ENCODE data around the gene MRPL19. TPM values are rescaled to one million over a fixed set of nuclear protein-coding genes. Genes with fewer than 3 reads are reported as not detected.

Gene MRPL19
- total and polyA plus RNA-seq, 2 donors from 2014 or later, result 54.7 to 55.6 TPM

DNA sequence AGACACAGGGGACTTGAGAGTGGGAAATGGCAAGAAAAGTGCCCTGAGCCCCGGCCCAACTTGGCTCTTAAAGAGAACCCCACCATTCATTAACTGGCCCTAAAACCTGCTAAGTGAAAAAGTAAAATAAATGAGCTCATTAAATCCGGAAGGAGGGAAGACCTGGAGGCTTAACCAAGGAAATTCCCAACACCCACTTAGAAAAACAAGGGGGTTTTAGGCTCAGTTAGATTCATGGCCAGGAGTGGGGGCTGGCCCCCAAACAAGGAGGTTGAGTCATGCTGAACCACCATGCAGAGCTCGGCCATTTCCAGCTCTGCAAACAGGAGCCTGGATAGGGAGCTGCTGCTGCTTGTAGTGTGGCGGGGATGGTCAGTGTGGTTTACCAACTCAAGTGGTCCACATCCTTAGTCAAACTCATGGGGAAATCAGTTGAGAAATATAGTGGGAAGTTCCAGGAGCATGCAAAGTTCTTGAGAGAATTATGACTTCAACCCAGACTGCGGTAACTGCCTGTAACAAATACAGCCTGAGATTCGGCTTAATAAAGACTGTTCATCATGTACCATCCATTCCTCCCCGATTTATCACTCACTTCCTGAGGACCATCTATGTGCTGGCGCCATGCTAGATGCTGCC is 39.7 kb upstream of the MRPL19 start:
- H3K9ac ChIP-seq (ENCODE audit: low read length in 3 of 3), result peak overlapping the region in 1 of 3 donors; percentile 42
- H3K36me3 ChIP-seq (ENCODE audit: control insufficient read depth in 2 of 3, insufficient read depth in 3 of 3, low read length in 3 of 3), result no peaks in the 10 kb centered on the region
- H3K27me3 ChIP-seq (ENCODE audit: control insufficient read depth, insufficient read depth, low read length), result no peaks in the 10 kb centered on the region
- H3K9me3 ChIP-seq (ENCODE audit: control insufficient read depth in 2 of 3, insufficient read depth in 1 of 3, low read length in 3 of 3), result no peaks in the 10 kb centered on the region
- peak overlapping the region; percentile 91 to 96 for H3K27ac ChIP-seq (ENCODE audit: low read depth in 2 of 2, low read length in 2 of 2)
- intact Hi-C loops (cut with DNase I), result no loop called here
- TF ChIP-seq, protein P1, sequence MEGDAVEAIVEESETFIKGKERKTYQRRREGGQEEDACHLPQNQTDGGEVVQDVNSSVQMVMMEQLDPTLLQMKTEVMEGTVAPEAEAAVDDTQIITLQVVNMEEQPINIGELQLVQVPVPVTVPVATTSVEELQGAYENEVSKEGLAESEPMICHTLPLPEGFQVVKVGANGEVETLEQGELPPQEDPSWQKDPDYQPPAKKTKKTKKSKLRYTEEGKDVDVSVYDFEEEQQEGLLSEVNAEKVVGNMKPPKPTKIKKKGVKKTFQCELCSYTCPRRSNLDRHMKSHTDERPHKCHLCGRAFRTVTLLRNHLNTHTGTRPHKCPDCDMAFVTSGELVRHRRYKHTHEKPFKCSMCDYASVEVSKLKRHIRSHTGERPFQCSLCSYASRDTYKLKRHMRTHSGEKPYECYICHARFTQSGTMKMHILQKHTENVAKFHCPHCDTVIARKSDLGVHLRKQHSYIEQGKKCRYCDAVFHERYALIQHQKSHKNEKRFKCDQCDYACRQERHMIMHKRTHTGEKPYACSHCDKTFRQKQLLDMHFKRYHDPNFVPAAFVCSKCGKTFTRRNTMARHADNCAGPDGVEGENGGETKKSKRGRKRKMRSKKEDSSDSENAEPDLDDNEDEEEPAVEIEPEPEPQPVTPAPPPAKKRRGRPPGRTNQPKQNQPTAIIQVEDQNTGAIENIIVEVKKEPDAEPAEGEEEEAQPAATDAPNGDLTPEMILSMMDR (IDR thresholded peaks at IDR 0.05; ENCODE audit: borderline replicate concordance, extremely low read depth, insufficient read depth), result no peak
- no peak overlapping the region for H3K4me3 ChIP-seq (ENCODE audit: low read length in 3 of 3)
- FAIRE-seq (no peak), DNase-seq (peak in 3 of 5 donors; percentile 17 to 59 (median 58))
- peaks cover 8 to 66% (median 35%) of the 10 kb centered on the region in 3 donors for H3K4me1 ChIP-seq (ENCODE audit: control insufficient read depth in 2 of 3, insufficient read depth in 2 of 3, low read depth in 1 of 3, low read length in 3 of 3)

DNA sequence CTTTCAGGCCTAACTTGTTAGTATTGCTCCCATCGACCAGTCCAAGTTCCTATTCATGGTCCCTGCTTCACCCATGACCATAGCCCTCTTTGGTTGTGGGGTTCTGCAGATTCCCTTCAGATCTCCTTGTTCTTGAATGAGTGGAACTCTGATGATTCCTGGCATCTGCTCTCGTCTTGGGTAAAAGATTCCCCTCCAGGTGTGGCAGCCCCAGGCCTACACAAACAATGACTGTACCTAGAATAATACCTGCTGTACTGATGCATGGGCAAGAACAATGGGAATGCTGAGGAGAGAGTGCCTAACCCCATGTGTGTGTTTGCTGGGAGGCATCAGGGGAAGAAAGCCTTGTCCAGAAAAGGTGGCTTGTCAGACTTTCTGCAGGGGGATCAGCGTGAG is 39.2 kb upstream of the MRPL19 start:
- Histone ChIP-seq H3K27ac (ENCODE audit: low read depth in 2 of 2, low read length in 2 of 2) (peak overlapping the region; percentile 91 to 96), H3K36me3 (ENCODE audit: control insufficient read depth in 2 of 3, insufficient read depth in 3 of 3, low read length in 3 of 3) (no peaks in the 10 kb centered on the region), H3K4me1 (ENCODE audit: control insufficient read depth in 2 of 3, insufficient read depth in 2 of 3, low read depth in 1 of 3, low read length in 3 of 3) (peaks cover 8 to 61% (median 34%) of the 10 kb centered on the region in 3 donors), H3K27me3 (ENCODE audit: control insufficient read depth, insufficient read depth, low read length) (no peaks in the 10 kb centered on the region), H3K9ac (ENCODE audit: low read length in 3 of 3) (peak overlapping the region in 1 of 3 donors; percentile 17), H3K9me3 (ENCODE audit: control insufficient read depth in 2 of 3, insufficient read depth in 1 of 3, low read length in 3 of 3) (no peaks in the 10 kb centered on the region), H3K4me3 (ENCODE audit: low read length in 3 of 3) (no peak overlapping the region)
- intact Hi-C loops (cut with DNase I), result no loop called here
- TF ChIP-seq, protein P1 (IDR thresholded peaks at IDR 0.05; ENCODE audit: borderline replicate concordance, extremely low read depth, insufficient read depth), result no peak
- DNase-seq (no peak), FAIRE-seq (no peak)

DNA sequence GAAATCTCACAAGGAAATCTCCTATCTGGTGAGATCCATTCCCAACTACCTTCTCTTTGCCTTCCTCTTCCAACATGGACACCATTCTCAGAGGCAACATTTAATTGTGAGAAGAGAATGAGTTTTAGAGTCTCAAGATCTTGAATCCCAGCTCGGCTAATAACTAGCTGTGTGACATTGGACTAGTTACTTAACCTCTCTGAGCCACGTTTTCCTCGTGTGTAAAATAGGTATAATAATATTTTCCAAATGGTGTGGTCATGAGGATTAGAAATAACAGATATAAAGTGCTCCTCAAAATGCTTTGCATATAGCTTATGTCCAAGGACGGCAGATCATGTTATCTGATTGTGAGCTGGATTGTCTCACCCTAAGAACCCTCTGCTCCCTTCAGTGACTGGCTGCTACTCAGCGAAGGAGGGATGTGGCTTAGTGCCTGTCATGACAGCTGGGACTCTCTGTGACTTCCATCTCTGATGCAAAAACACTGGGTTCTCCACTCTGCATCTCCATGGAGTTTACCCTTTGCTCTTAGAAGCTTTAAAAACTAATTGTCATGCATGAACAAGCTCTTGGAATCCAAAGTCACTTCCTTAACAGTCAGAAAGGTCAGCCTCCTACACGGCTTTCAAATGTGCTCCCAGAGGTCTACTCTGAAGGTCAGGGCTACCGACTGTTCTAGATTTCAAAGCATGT is 38.4 kb upstream of the MRPL19 start:
- Histone ChIP-seq H3K9me3 (ENCODE audit: control insufficient read depth in 2 of 3, insufficient read depth in 1 of 3, low read length in 3 of 3) (no peaks in the 10 kb centered on the region), H3K27me3 (ENCODE audit: control insufficient read depth, insufficient read depth, low read length) (no peaks in the 10 kb centered on the region), H3K4me1 (ENCODE audit: control insufficient read depth in 2 of 3, insufficient read depth in 2 of 3, low read depth in 1 of 3, low read length in 3 of 3) (peaks cover 8 to 56% (median 32%) of the 10 kb centered on the region in 3 donors), H3K4me3 (ENCODE audit: low read length in 3 of 3) (peak overlapping the region in 2 of 3 donors; percentile 28 to 53), H3K9ac (ENCODE audit: low read length in 3 of 3) (peak overlapping the region in 1 of 3 donors; percentile 79), H3K36me3 (ENCODE audit: control insufficient read depth in 2 of 3, insufficient read depth in 3 of 3, low read length in 3 of 3) (no peaks in the 10 kb centered on the region), H3K27ac (ENCODE audit: low read depth in 2 of 2, low read length in 2 of 2) (peak overlapping the region; percentile 91 to 96)
- DNase-seq, result peak in 4 of 5 donors; percentile 58 to 94 (median 78)
- peak; percentile 73 for FAIRE-seq
- intact Hi-C loops (cut with DNase I), result no loop called here
- TF ChIP-seq, protein P1 (IDR thresholded peaks at IDR 0.05; ENCODE audit: borderline replicate concordance, extremely low read depth, insufficient read depth), result no peak
